ENCODE data around the gene FHAD1. TPM values are rescaled to one million over a fixed set of nuclear protein-coding genes. Genes with fewer than 3 reads are reported as not detected.

Gene FHAD1
- total and polyA plus RNA-seq, 9 of the 15 experiments (the other 6 are each of a cell fraction or from before 2014, with no cell fraction given): 0.32 to 2.1 (median 1.5) TPM; not detected in 1

GRCh38 chr1:15358565-15359133 lies 111.6 kb downstream of the FHAD1 start (continued):
- peak; percentile 55; the same call in 1 of the 2 replicates for TF ChIP-seq BHLHE40 (IDR thresholded peaks at IDR 0.05; ENCODE audit: low read length)
- no peak for TF ChIP-seq TAF1 (IDR thresholded peaks at IDR 0.05; ENCODE audit: control insufficient read depth, extremely low read depth, insufficient read depth, low read length, severe bottlenecking)
- TF ChIP-seq PCBP1 (IDR thresholded peaks at IDR 0.05; ENCODE audit: low read depth, low read length, poor library complexity, severe bottlenecking): no peak
- TF ChIP-seq RREB1 (CRISPR knock-in tag; IDR thresholded peaks at IDR 0.05): no peak
- TF ChIP-seq NCOA1 (IDR thresholded peaks at IDR 0.05; ENCODE audit: low read depth): no peak
- no peak for TF ChIP-seq TFAM (CRISPR knock-in tag; conservative IDR thresholded peaks at IDR 0.05)
- TF ChIP-seq ADNP (tag; IDR thresholded peaks at IDR 0.05): no peak
- no peak for TF ChIP-seq ZSCAN29 (IDR thresholded peaks at IDR 0.05)
- no peak for TF ChIP-seq CTCFL (IDR thresholded peaks at IDR 0.05; ENCODE audit: borderline replicate concordance, insufficient read depth, low read depth, low read length, poor library complexity, severe bottlenecking)
- no peak for TF ChIP-seq SMARCA5 (IDR thresholded peaks at IDR 0.05)
- no peak; the same call in 1 of the 2 replicates for TF ChIP-seq MYNN (IDR thresholded peaks at IDR 0.05)
- TF ChIP-seq MYNN (CRISPR knock-in tag; IDR thresholded peaks at IDR 0.05): no peak
- no peak for TF ChIP-seq THRA (IDR thresholded peaks at IDR 0.05)
- TF ChIP-seq ZNF830 (CRISPR knock-in tag; IDR thresholded peaks at IDR 0.05): no peak
- no peak for TF ChIP-seq ZNF589 (CRISPR knock-in tag; IDR thresholded peaks at IDR 0.05; ENCODE audit: low read depth)
- no peak for TF ChIP-seq SP2 (IDR thresholded peaks at IDR 0.05; ENCODE audit: extremely low read depth, low read depth, low read length, poor library complexity, severe bottlenecking)
- TF ChIP-seq TAL1 (IDR thresholded peaks at IDR 0.05): no peak
- no peak for TF ChIP-seq NONO (IDR thresholded peaks at IDR 0.05; ENCODE audit: low read depth in 2 of 2, low read length in 1 of 2)
- TF ChIP-seq RAD51 (IDR thresholded peaks at IDR 0.05; ENCODE audit: borderline replicate concordance, low read depth): no peak

All from K562 (cell line).